Skeletal muscle tissue (tissue), 4 donors: Measurements from ENCODE around the gene MAB21L2. TPM values are rescaled to one million over a fixed set of nuclear protein-coding genes. Genes with fewer than 3 reads are reported as not detected.

Source experiments
- H3K27ac ChIP-seq: one replicate; pipeline ENCODE4 v1.7.0; 2013; ENCODE audit warnings: mild to moderate bottlenecking, low read depth, low read length, inconsistent platforms
- H3K27me3 ChIP-seq, 3 donors: one replicate each; pipeline ENCODE4 v1.7.0; 2013; ENCODE audit warnings: low read length in 3 of 3; ENCODE audit not compliant: control insufficient read depth in 3 of 3, insufficient read depth in 3 of 3
- H3K36me3 ChIP-seq, 3 donors: one replicate each; pipeline ENCODE4 v1.7.0; 2013; ENCODE audit warnings: low read length in 3 of 3; ENCODE audit not compliant: control insufficient read depth in 3 of 3, insufficient read depth in 3 of 3
- H3K4me1 ChIP-seq, 3 donors: one replicate each; pipeline ENCODE4 v1.7.0; 2013; ENCODE audit warnings: low read length in 3 of 3, mild to moderate bottlenecking in 3 of 3; ENCODE audit not compliant: control insufficient read depth in 3 of 3, insufficient read depth in 3 of 3
- H3K4me3 ChIP-seq, 3 donors: one replicate each; pipeline ENCODE4 v1.7.0; 2013; ENCODE audit warnings: low read length in 3 of 3
- H3K9ac ChIP-seq, 3 donors: one replicate each; pipeline ENCODE4 v1.7.0; 2013; ENCODE audit warnings: low read length in 3 of 3, mild to moderate bottlenecking in 3 of 3, moderate library complexity in 2 of 3, low read depth in 1 of 3
- H3K9me3 ChIP-seq, 3 donors: one replicate each; pipeline ENCODE4 v1.7.0; 2013; ENCODE audit warnings: low read length in 3 of 3; ENCODE audit not compliant: control insufficient read depth in 3 of 3
- total RNA-seq: library from RNA; depleted of rRNA; stranded (reverse); fragments of >200 nt; gene quantifications from one replicate; pipeline ENCODE4 v1.2.3, GENCODE V29; 2014
- donor health status: Osteomylitis.

MAB21L2 gene
- total RNA-seq, 1 donor from 2014 or later: under 0.01 TPM

DNA sequence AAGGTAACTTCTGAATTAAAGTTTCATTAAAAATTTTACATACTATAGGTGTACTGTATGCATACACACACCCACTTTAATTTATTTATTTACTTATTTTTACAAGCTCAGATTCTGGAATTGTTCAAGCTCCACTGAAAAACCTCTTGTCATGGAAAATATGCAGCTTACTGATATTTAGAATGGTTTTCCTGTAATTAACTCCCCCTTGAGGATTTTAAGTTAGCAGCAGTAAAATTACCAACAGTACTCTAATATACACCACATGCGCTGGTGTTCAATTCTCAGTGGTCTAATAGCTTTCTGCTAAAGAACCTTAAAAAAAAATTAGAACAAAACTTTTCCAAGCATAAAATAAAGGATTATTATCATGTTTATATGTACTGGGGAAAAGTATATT lies 12.0 kb downstream of the MAB21L2 start:
- no peak overlapping the region for H3K27ac ChIP-seq
- no peaks in the 10 kb centered on the region for H3K4me1 ChIP-seq
- H3K27me3 ChIP-seq: no peaks in the 10 kb centered on the region
- H3K36me3 ChIP-seq: peaks cover 0 to 3% (median 0%) of the 10 kb centered on the region in 3 donors
- H3K9me3 ChIP-seq: no peaks in the 10 kb centered on the region
- H3K9ac ChIP-seq: no peak overlapping the region
- no peak overlapping the region for H3K4me3 ChIP-seq

DNA sequence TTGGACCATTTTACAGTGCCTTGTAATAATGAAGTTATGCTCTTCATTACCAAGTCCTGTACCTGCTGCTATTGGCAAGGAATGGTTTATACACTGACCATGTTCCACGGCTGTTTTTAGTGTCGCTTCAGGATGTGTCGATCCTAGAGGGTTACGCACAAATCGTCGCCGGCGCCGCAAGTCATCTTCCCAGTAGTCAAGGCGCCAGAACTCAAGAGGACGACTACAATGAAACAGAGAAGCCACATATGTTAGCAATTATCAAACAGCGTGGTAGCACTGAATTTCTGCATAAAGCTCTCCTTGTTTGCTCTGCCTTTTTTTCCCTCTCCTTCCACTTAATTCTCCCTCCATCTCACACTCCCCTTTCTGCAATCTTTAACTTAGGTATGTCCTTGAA lies 17.0 kb downstream of the MAB21L2 start:
- Histone ChIP-seq H3K27ac (no peak overlapping the region), H3K4me1 (no peaks in the 10 kb centered on the region), H3K4me3 (no peak overlapping the region), H3K27me3 (no peaks in the 10 kb centered on the region), H3K9ac (no peak overlapping the region), H3K9me3 (no peaks in the 10 kb centered on the region), H3K36me3 (peaks cover 0 to 3% (median 0%) of the 10 kb centered on the region in 3 donors)

DNA sequence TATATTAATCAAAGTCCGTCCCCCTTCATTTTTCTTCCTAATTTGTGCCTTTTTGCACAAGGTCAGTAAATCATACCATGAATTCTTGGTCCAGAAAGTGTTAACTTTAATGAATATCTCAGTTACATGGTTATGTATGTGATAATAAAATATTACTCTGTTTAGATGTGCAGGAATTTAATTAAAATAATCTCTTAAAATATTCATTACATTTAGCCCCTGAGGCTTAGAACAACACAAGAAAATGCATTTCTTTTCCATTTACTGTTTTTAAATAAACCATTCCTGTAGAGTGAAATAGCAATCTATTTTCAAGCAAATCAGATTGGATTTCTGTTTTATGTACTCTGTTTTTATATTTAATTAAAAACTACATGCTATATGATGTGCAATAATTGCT lies 17.6 kb downstream of the MAB21L2 start:
- Histone ChIP-seq H3K4me1 (no peaks in the 10 kb centered on the region), H3K27ac (no peak overlapping the region), H3K9ac (no peak overlapping the region), H3K4me3 (no peak overlapping the region), H3K36me3 (peaks cover 0 to 3% (median 0%) of the 10 kb centered on the region in 3 donors), H3K9me3 (no peaks in the 10 kb centered on the region), H3K27me3 (no peaks in the 10 kb centered on the region)

- no peak overlapping the region for H3K27ac ChIP-seq
- no peaks in the 10 kb centered on the region for H3K9me3 ChIP-seq
- no peak overlapping the region for H3K4me3 ChIP-seq
- H3K27me3 ChIP-seq: no peaks in the 10 kb centered on the region
- no peaks in the 10 kb centered on the region for H3K4me1 ChIP-seq
- H3K9ac ChIP-seq: no peak overlapping the region
- peaks cover 0 to 3% (median 0%) of the 10 kb centered on the region in 3 donors for H3K36me3 ChIP-seq
Measured at GRCh38 chr4:150600812-150601445, 19.0 kb downstream of the MAB21L2 start.

DNA sequence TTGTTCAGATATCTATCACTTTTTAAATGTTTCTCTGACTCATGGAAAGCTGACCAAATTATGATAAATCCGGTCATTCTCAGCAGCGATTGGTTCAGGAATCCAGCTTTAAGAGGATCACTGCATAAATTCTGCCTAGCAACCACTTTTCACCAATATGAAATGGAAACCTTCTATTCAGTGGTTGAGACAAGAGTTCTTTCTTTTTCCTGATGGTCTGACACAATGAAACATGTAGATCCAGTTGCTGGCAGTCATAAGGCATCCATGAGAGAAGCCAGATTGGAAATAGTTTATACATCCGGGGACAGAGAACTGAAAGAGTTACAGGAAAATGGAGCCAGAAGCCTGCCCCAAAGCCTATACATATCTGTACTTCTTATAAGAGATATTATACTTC lies 27.2 kb downstream of the MAB21L2 start:
- H3K36me3 ChIP-seq: no peaks in the 10 kb centered on the region
- no peak overlapping the region for H3K27ac ChIP-seq
- no peaks in the 10 kb centered on the region for H3K4me1 ChIP-seq
- no peaks in the 10 kb centered on the region for H3K27me3 ChIP-seq
- H3K9me3 ChIP-seq: no peaks in the 10 kb centered on the region
- H3K9ac ChIP-seq: no peak overlapping the region
- H3K4me3 ChIP-seq: no peak overlapping the region

DNA sequence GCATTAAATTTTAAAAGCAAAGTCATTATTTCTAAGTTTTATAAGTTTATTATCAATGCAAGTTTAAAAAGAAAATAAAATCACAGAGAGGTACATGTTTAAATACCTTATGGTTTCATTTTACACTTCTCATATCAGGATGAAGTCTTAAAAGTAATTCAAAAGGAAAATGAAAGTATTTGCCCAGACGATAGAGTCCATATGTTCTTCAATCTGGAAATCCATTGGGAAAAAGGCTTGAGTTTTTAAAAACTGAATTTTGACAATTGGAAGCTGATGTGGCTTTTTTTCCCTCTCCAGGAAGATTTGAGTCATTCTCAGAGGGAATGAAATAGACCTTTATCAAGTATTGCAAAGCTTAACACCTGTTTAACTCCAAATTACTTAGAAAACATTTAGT lies 37.1 kb downstream of the MAB21L2 start:
- no peak overlapping the region for H3K4me3 ChIP-seq
- no peaks in the 10 kb centered on the region for H3K27me3 ChIP-seq
- no peak overlapping the region for H3K9ac ChIP-seq
- H3K27ac ChIP-seq: no peak overlapping the region
- no peaks in the 10 kb centered on the region for H3K9me3 ChIP-seq
- no peaks in the 10 kb centered on the region for H3K36me3 ChIP-seq
- no peaks in the 10 kb centered on the region for H3K4me1 ChIP-seq

DNA sequence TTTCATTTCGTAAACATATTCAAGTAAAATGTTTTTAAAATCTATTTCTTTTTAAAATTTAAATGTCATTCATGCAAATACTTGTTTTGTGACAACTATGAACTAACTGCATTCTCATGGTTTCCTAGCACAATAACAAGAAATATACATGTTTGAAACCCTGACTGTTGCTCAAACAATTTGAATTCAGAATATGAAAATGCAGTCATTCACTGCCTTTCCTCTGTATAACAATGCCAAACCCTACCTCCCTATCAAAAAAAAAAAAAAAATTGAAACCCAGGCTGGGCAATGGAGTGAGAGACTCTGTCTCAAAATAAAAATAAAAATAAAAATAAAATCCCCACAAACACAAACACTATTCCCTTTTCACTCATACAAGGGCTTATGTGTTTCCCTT lies 42.1 kb downstream of the MAB21L2 start:
- no peak overlapping the region for H3K27ac ChIP-seq
- H3K36me3 ChIP-seq: no peaks in the 10 kb centered on the region
- H3K27me3 ChIP-seq: no peaks in the 10 kb centered on the region
- no peak overlapping the region for H3K9ac ChIP-seq
- H3K4me3 ChIP-seq: no peak overlapping the region
- H3K4me1 ChIP-seq: no peaks in the 10 kb centered on the region
- H3K9me3 ChIP-seq: no peaks in the 10 kb centered on the region

DNA sequence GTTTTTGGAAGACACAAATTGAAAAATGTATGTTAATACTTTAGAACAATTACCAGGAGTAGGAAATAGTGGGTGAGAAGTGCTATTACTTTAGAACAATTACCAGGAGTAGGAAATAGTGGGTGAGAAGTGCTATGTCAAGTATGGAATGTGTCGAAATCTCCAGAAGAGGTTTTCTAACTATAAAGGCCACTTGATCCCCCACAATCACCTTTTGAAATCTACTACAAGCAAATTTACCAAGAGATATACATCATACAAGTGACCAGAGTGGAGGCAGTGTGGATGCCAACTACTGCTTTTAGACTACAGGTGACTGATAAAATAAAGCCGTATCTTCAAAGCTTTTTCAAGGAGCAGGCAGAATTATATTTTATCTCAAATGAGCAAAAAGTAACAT lies 43.1 kb downstream of the MAB21L2 start:
- H3K4me3 ChIP-seq: no peak overlapping the region
- no peak overlapping the region for H3K9ac ChIP-seq
- H3K4me1 ChIP-seq: no peaks in the 10 kb centered on the region
- no peak overlapping the region for H3K27ac ChIP-seq
- H3K27me3 ChIP-seq: no peaks in the 10 kb centered on the region
- no peaks in the 10 kb centered on the region for H3K9me3 ChIP-seq
- H3K36me3 ChIP-seq: no peaks in the 10 kb centered on the region

- Histone ChIP-seq H3K9ac (no peak overlapping the region), H3K9me3 (peaks cover 0 to 3% (median 0%) of the 10 kb centered on the region in 3 donors), H3K27ac (no peak overlapping the region), H3K4me1 (no peaks in the 10 kb centered on the region), H3K36me3 (no peaks in the 10 kb centered on the region), H3K27me3 (no peaks in the 10 kb centered on the region), H3K4me3 (no peak overlapping the region)
Measured at GRCh38 chr4:150628073-150628472, 46.1 kb downstream of the MAB21L2 start.

DNA sequence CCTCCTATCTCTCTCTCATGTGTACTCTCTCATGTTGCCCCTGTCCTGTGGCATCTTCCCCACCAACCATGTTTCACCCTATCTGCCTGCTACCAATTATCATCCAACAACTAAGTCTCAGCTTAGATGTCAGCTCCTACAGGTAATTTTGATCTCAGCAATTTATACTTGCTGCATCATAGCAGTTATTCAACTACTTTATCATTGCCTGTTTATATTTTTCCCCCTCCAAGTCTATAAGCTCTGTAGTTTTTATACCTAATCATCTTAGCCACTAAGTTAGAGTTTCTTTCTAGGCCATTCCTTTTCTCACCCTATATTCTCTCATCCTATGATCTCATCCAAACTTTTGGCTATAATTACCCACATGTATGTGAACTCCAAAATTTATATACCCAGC lies 50.7 kb downstream of the MAB21L2 start:
- no peak overlapping the region for H3K4me3 ChIP-seq
- H3K9me3 ChIP-seq: peaks cover 0 to 4% (median 3%) of the 10 kb centered on the region in 3 donors
- H3K27ac ChIP-seq: no peak overlapping the region
- H3K36me3 ChIP-seq: no peaks in the 10 kb centered on the region
- no peaks in the 10 kb centered on the region for H3K4me1 ChIP-seq
- H3K27me3 ChIP-seq: no peaks in the 10 kb centered on the region
- no peak overlapping the region for H3K9ac ChIP-seq
